AG20443 (cell line): ENCODE measurements around the gene GADD45GIP1.
"Not testable (repeated sequence)": the region's sequence is repeated elsewhere in the genome, so short reads cannot be mapped to it uniquely, and the experiment has no call there.

Experiments
- DNase-seq: peaks from one replicate; pipeline ENCODE4 v3.0.0; 2012; ENCODE audit warnings: low spot score, mixed read lengths

GADD45GIP1 gene

GRCh38 chr19:12957389-12957952, 448 bp upstream of the GADD45GIP1 start:
- DNase-seq = not testable (repeated sequence)

- no peak for DNase-seq
Measured at GRCh38 chr19:12955996-12956395, 1.0 kb downstream of the GADD45GIP1 start.

- DNase-seq = not testable (repeated sequence)
Measured at GRCh38 chr19:12955575-12955974, 1.4 kb downstream of the GADD45GIP1 start.

DNA sequence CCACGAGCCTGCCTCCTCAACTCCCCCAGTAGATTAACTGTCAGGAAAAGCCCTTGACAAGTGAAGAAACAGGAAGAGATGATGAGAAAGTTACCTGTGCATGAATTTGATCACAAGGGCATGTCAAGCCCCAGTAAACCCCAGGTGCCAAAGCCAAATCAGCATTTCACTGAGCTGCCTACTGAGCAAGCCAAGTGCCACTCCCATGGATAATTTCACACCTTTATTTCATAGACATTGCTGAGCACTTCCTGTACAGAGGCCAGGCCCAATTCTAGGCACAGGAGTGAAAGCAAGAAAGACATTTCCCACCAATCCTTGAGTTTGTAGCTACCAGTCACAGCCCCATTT, 2.4 kb downstream of the GADD45GIP1 start:
- no peak for DNase-seq

DNA sequence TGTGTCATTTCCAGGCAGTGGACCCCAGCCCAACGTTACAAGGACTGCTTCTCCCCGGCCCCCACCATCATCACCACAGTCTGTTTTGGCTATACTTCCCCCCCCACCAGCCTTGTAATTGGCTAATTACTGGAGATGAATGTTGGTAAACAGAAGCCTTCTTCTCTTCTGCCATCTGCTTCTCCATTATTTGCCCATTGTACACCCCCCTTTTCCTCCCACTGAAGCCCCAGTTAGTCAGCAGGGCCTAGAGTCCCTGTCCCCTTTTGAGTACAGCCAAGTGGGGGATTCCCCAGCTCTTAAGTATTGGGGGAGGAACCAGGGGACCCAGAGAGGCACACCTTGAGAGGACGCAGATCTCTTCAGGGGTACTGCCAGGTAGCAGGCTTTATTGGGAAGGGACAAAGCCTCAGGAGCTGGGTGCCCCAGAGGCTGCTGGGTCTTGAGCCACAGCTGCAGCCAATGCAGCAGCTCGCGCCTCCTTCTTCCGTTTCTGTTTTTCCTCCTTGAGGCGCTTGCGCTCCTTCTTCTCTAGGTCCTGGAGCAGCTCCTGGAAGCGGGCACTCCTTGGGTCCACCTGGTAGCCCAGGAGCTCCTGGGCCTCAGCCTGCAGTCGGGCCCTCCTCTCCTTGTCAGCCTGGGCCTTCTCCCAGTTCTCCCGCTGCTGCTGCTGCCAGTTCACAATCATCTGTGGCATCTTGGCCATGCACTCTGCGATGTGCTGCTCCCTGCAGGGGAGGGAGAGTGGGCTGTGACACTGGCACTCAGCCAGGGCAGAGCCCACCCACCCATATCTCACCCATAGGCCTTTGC, 3.0 kb downstream of the GADD45GIP1 start:
- no peak for DNase-seq

GRCh38 chr19:12953138-12953798, 3.8 kb downstream of the GADD45GIP1 start:
- DNase-seq = peak; percentile 42

GRCh38 chr19:12952488-12953137, 4.4 kb downstream of the GADD45GIP1 start:
- peak; percentile 83 for DNase-seq

DNA sequence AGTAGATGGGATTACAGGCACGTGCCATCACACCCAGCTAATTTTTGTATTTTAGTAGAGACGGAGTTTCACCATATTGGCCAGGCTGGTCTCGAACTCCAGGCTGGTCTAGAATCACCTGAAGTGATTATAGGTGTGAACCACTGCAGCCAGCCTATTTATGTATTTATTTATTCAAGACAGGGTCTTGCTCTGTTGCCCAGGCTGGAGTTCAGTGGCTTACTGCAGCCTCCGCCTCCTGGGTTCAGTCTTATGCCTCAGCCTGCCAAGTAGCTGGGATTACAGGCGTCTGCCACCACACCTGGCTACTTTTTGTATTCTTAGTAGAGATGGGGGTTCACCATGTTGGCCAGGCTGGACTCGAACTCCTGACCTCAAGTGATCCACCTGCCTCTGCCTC, 5.0 kb downstream of the GADD45GIP1 start:
- DNase-seq = not testable (repeated sequence)

DNA sequence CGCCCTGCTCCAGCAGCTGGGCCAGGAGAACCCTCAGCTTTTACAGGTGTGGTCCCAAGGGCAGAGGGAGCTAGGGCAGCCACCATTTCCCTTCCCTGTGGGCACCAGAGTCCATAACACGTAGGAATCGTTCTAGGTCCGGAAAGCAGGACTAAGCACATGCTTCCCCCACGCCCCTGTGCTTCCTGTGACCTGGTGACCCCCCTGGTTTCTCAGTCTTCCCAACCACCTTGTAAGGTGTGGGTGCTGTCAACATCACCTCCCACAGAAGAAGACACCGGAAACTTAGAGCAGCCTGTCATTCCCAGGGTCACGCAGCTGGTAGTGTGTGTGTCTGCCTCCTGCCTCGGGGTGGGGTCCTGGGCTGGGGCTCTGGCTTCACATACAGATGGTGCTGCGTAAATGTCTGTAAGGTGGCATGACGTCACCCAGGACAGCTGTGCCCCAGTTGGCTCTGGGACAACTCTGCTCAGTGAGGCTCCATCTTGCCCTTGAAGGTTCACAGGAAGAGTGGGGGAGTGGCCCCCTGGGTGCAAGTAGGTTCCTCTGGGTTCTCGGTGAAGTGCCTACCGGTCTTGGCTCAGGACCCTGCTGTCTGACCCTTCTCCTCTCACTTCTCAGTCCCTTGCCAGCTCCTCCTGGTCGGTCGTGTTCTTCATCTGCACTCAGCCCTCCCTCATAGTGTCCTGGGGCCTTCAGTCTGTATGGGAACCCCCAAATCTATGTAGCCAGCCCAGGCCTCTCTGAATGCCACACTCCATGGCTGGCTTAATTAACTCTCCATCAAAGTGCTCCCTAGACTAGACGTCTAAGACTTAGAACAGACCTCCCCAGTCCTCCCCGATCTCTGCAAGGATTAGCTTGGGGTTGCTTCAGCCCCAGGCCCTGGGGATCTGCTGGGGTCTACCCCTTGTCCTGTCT, 7.4 kb downstream of the GADD45GIP1 start:
- no peak for DNase-seq

GRCh38 chr19:12948612-12949362, 8.2 kb downstream of the GADD45GIP1 start:
- no peak for DNase-seq

DNA sequence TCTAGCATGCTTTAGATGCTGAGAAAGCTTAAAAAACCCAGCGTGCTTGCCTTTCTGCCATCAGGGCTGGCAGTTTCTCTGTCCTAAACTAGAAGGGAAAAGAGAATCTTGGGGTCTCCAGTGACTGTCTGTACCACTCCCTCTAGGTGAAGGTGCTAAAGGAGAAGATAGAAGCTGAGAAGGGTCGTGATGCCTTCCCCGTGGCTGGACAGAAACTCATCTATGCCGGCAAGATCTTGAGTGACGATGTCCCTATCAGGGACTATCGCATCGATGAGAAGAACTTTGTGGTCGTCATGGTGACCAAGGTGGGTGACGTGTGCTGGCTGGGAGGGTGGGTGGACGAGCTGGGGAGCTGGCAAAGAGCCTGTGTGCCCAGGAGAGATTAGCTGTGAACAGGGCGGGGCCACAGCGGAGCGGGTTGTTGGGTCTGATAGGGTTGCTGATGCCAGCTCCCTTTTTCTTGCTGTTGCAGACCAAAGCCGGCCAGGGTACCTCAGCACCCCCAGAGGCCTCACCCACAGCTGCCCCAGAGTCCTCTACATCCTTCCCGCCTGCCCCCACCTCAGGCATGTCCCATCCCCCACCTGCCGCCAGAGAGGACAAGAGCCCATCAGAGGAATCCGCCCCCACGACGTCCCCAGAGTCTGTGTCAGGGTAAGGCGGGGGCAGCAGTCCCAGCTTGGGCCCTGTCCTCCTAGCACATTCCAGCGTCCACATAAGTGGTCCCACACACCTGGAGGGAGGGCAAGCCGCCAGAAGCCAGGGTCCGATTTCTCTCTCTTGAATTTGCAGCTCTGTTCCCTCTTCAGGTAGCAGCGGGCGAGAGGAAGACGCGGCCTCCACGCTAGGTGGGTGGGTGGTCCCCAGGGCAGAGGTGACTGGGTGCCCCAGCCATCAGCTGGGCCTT, 9.1 kb downstream of the GADD45GIP1 start:
- no peak for DNase-seq

DNA sequence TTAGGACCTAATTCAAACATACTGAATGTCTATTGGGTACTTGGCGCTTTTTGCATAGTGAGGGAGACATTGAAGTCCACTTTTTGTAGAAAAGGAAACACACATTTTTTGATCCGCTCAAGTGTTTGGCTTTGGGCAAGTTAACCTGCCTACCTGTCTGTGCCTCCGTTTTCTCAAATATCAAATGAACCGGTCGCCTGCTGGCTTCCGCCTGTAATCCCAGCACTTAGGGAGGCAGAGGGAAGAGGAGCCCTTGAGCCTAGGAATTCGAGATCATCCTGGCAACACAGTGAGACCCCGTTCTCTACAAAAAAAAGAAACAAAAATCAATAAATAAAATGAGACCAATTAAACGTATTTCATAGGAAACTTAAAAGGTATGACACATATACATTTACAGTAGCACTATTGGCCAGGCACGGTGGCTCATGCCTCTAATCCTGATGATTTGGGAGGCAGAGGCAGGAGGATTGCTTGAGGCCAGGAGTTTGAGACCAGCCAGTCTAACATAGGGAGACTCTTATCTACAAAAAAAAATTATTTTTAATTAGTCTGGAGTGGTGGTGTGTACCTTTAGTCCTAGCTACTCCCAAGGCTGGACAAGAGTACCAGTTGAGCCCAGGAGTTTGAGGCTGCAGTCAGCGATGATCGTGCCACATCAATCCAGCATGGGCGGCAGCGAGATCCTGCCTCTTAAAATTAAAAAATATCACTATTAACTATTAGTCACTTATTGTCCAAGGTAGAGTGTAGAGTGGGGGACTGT, 10.1 kb downstream of the GADD45GIP1 start:
- no peak for DNase-seq

GRCh38 chr19:12946092-12946721, 10.8 kb downstream of the GADD45GIP1 start:
- peak; percentile 89 for DNase-seq

DNA sequence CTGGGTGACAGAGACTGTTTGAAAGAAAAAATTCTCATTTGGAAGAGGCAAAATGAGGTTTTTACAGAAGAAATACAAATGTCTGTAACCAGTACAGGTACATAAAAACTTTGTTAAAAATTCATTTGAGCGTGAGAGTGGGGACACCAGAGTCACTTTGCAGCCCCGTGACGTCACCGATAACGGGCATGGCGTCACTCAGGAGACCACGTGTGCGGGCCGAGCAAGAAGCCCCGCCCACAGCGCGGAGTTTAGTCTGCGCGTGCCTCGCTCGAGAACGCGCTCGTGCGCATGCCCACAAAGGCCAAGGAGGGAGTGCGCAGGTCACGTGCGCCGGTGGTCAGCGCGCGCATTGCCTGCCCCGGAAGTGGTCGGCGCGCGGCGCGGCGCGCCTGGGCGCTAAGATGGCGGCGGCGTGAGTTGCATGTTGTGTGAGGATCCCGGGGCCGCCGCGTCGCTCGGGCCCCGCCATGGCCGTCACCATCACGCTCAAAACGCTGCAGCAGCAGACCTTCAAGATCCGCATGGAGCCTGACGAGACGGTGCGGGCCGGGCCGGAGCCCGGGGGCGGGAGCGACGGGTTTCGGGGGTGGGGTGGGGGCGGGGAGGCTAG, 11.4 kb downstream of the GADD45GIP1 start, which contains the start of gene RAD23A:
Gene RAD23A, plus strand, starts transcription at position 384 of the 613 bp plus-strand sequence. Its CDS starts 87 bp downstream, at position 471.
- peak; percentile 97 for DNase-seq

GRCh38 chr19:12944104-12944674, 12.8 kb downstream of the GADD45GIP1 start:
- no peak for DNase-seq

GRCh38 chr19:12943437-12944044, 13.5 kb downstream of the GADD45GIP1 start:
- DNase-seq = no peak

- DNase-seq = no peak
Measured at GRCh38 chr19:12940897-12941296, 16.1 kb downstream of the GADD45GIP1 start.
